ENCODE results near the gene AGAP3. TPM values are rescaled to one million over a fixed set of nuclear protein-coding genes. Genes with fewer than 3 reads are reported as not detected.

The AGAP3 gene
- total RNA-seq, 1 donor from 2014 or later = 7.4 TPM

- H3K4me3 Mint-ChIP-seq = no peak overlapping the region
- TF ChIP-seq, protein P1, sequence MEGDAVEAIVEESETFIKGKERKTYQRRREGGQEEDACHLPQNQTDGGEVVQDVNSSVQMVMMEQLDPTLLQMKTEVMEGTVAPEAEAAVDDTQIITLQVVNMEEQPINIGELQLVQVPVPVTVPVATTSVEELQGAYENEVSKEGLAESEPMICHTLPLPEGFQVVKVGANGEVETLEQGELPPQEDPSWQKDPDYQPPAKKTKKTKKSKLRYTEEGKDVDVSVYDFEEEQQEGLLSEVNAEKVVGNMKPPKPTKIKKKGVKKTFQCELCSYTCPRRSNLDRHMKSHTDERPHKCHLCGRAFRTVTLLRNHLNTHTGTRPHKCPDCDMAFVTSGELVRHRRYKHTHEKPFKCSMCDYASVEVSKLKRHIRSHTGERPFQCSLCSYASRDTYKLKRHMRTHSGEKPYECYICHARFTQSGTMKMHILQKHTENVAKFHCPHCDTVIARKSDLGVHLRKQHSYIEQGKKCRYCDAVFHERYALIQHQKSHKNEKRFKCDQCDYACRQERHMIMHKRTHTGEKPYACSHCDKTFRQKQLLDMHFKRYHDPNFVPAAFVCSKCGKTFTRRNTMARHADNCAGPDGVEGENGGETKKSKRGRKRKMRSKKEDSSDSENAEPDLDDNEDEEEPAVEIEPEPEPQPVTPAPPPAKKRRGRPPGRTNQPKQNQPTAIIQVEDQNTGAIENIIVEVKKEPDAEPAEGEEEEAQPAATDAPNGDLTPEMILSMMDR (IDR thresholded peaks at IDR 0.05) = no peak
- POLR2A ChIA-PET = no interaction called here
- no peaks in the 10 kb centered on the region for H3K9me3 Mint-ChIP-seq
- CTCF ChIA-PET = no interaction called here
- H3K36me3 Mint-ChIP-seq (ENCODE audit: low read depth) = peaks cover 15% of the 10 kb centered on the region
- no peak overlapping the region for H3K27ac Mint-ChIP-seq
- intact Hi-C loops (cut with micrococcal nuclease) = no loop called here
- H3K4me1 Mint-ChIP-seq = peaks cover 6% of the 10 kb centered on the region
- H3K27me3 Mint-ChIP-seq = no peaks in the 10 kb centered on the region
- DNase-seq = no peak
- no peak for ATAC-seq (ENCODE audit: low read depth)
These were observed 42.3 kb upstream of the AGAP3 start for GRCh38 chr7:151043959-151044358.

- Mint-ChIP-seq H3K4me1 (no peaks in the 10 kb centered on the region), H3K36me3 (ENCODE audit: low read depth) (peaks cover 15% of the 10 kb centered on the region), H3K27ac (no peak overlapping the region), H3K9me3 (no peaks in the 10 kb centered on the region), H3K4me3 (no peak overlapping the region), H3K27me3 (peaks cover under 1% of the 10 kb centered on the region)
- ATAC-seq (ENCODE audit: low read depth) (no peak), DNase-seq (no peak)
- intact Hi-C loops (cut with micrococcal nuclease) = no loop called here
- ChIA-PET CTCF (no interaction called here), POLR2A (no interaction called here)
- TF ChIP-seq, protein P1 (IDR thresholded peaks at IDR 0.05) = no peak
These were observed 41.0 kb upstream of the AGAP3 start for GRCh38 chr7:151045262-151045661.

DNA sequence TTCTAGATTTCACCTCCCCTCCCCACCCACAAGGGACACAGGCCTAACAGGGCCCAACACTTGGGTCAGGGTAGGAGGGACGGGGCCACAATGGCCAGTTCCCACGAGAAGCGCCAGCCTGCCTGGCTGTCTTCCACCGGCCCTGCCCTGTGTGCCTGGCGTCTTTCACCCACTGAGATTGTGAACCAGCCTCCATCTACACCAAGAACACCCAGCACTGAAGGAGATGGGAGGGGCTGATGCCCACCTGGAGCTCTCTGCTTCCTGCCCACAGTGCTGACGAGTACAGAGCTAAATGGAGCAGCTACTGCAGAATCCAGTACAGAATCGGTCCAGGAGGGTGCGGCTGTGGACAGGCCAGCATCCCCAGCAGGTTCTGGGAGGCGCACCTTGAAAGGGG is 40.3 kb upstream of the AGAP3 start:
- intact Hi-C loops (cut with micrococcal nuclease) = no loop called here
- peaks cover 15% of the 10 kb centered on the region for H3K36me3 Mint-ChIP-seq (ENCODE audit: low read depth)
- no peak for ATAC-seq (ENCODE audit: low read depth)
- H3K4me3 Mint-ChIP-seq = no peak overlapping the region
- DNase-seq = no peak
- CTCF ChIA-PET = no interaction called here
- TF ChIP-seq, protein P1 (IDR thresholded peaks at IDR 0.05) = no peak
- no peaks in the 10 kb centered on the region for H3K4me1 Mint-ChIP-seq
- peaks cover 4% of the 10 kb centered on the region for H3K27me3 Mint-ChIP-seq
- POLR2A ChIA-PET = no interaction called here
- no peak overlapping the region for H3K27ac Mint-ChIP-seq
- no peaks in the 10 kb centered on the region for H3K9me3 Mint-ChIP-seq

DNA sequence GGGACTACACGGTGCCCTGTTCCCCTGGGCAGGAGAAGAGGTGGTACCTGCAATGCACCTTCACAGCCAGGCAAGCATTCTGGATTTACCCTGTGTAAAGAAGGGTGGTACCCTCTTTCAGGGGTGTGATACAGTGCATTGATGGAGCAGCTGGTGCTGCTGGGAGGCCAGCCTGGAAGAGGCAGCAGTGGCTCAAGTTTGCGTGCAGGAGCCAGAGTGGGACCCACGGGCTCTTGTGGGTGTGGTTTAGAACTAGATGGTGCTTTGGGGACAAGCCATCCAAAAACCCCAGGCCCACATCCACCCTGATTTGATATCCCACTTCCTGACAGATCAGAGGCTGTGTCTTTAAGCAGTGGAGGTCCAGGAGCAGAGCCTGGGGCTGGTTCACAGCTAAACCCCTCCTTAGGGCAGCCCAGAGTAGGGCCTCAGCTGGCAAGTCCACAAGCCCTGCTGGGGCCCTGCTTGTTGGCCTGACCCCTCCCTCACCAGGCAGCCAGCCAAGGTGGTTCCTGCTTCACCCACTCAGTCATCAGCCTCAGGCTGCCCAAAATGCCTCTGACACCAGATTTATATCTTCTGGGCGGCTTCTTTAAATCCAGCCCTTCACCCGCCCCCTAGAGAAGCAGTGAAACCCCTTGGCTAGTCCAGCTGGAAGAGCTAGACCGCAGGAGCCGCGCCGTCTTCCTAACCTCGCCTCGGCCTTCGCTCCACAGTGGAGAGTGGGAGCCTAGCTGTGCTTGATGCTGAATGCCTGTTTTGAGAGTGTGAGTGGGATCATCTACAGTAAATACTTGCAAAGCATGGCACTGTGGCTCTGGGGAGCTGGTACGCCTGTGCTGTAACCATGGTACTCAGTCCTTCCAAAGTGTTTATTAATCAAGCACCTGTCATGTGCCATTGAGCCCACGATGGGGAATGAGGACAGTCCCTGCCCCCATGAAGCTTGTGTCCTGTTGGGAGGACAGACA is 39.4 kb upstream of the AGAP3 start:
- ChIA-PET CTCF (no interaction called here), POLR2A (no interaction called here)
- Mint-ChIP-seq H3K27ac (no peak overlapping the region), H3K4me3 (no peak overlapping the region), H3K9me3 (no peaks in the 10 kb centered on the region), H3K27me3 (peaks cover 4% of the 10 kb centered on the region), H3K36me3 (ENCODE audit: low read depth) (peaks cover 15% of the 10 kb centered on the region), H3K4me1 (no peaks in the 10 kb centered on the region)
- DNase-seq = no peak
- TF ChIP-seq, protein P1 (IDR thresholded peaks at IDR 0.05) = no peak
- no peak for ATAC-seq (ENCODE audit: low read depth)
- intact Hi-C loops (cut with micrococcal nuclease) = no loop called here

DNA sequence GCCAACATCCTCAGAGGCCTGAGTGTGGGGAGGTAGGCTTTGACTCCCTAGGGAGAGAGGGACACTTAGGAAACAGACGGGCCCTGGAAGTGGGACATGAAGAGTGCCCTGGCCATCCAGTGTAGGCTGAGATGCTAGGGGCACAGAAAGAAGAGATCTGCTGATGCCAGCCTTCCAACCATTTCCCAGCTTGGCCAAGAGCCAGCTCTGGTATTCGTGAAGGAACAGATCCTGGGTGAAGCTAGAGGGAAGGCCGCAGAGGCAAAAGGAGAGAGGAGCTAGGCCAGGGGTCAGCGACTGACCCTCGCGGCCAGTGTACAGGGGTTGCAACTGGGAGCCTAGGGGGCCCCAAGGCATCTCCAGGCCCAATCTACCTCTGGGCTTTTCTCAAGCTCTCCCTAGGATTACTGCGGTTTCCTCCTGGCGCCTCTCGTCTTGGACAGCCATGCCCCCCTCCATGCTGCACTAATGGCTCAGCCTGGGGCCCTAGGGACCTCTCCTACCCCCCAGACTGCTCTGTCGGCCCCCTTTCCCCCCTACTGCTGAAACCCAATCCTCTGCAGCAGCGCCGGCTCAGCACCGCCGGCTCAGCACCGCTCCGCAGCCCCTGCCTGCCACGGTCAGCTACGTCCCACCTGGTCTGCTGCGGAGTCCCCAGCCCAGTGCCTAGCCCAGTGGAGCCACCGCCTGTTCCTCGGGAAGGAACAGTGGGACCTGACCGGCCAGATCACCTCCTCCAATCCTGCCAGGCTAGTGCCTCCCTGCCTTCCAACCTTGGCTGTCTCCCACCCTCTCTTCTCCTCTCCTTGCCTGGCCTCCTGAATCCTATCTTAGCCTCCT is 38.1 kb upstream of the AGAP3 start, which contains the start of gene ASIC3:
Gene ASIC3, plus strand, starts transcription at position 556 of the 840 bp plus-strand sequence. CDS start 355 bp downstream, outside the sequence.
- ATAC-seq (ENCODE audit: low read depth) = no peak
- CTCF ChIA-PET = no interaction called here
- no peak within 1 kb of the TSS for H3K27ac Mint-ChIP-seq
- intact Hi-C loops (cut with micrococcal nuclease) = no loop called here
- TF ChIP-seq, protein P1 (IDR thresholded peaks at IDR 0.05) = no peak
- peaks cover 8% of the 10 kb centered on the region for H3K27me3 Mint-ChIP-seq
- no peak for DNase-seq
- H3K36me3 Mint-ChIP-seq (ENCODE audit: low read depth) = peaks cover 13% of the 10 kb centered on the region
- H3K9me3 Mint-ChIP-seq = no peaks in the 10 kb centered on the region
- peaks cover 3% of the 10 kb centered on the region for H3K4me1 Mint-ChIP-seq
- H3K4me3 Mint-ChIP-seq = no peak within 1 kb of the TSS
- POLR2A ChIA-PET = no interaction called here

Measured in activated B cell treated with CpG ODN at 0.5 μM for 24 hours (primary cell).